SK-N-SH (cell line): ENCODE measurements around the gene HRH3. TPM values are rescaled to one million over a fixed set of nuclear protein-coding genes. Genes with fewer than 3 reads are reported as not detected.

Experiments
- CTCF ChIA-PET: fragments of 300-600, 350-600 bp; formaldehyde crosslinking; extraction: SDS; loops from one replicate; lab custom pipeline; 2021; lab: Yijun Ruan, JAX
- POLR2A ChIA-PET: fragments of 350-600 bp; sonication (Branson Sonifier 250); formaldehyde crosslinking; extraction: SDS; loops from one replicate; lab custom pipeline; 2020; ENCODE audit warnings: antibody characterized with exemption, inconsistent platforms; lab: Yijun Ruan, JAX
- DNase-seq: peaks from one replicate; pipeline ENCODE4 v3.0.0; 2012
- H2AFZ ChIP-seq: fragments of 200-600 bp; sonication (generic); 2 replicates; pipeline ENCODE4 v1.8.1; 2016; ENCODE audit warnings: antibody characterized with exemption, mild to moderate bottlenecking, low read depth
- H3F3A ChIP-seq: fragments of 200-600 bp; sonication (generic); replicated peaks from 2 replicates; pipeline ENCODE3; 2016; ENCODE audit warnings: antibody characterized with exemption, mild to moderate bottlenecking; ENCODE audit not compliant: insufficient read depth
- H3K27ac ChIP-seq, 2 experiments: fragments of 200-500 bp in 1 of 2; fragments of 200-600 bp in 1 of 2; sonication (Bioruptor generic) in 1 of 2; sonication (generic), shearing (Covaris generic) in 1 of 2; 2 replicates each; pipeline versions ENCODE4 v1.5.1 to v1.6.1; 2014 to 2016; ENCODE audit warnings: low read depth in 2 of 2, inconsistent platforms in 1 of 2, low read length in 1 of 2, mild to moderate bottlenecking in 1 of 2, mixed read lengths in 1 of 2
- H3K27me3 ChIP-seq: fragments of 200-600 bp; sonication (generic), shearing (Covaris generic); 2 replicates; pipeline ENCODE4 v1.6.1; 2016; ENCODE audit warnings: mixed run types; ENCODE audit not compliant: insufficient read depth
- H3K36me3 ChIP-seq, 2 experiments: fragments of 200-500 bp in 1 of 2; fragments of 200-600 bp in 1 of 2; sonication (Bioruptor generic) in 1 of 2; sonication (generic) in 1 of 2; replicated peaks in 1 of 2; 2 replicates each; pipeline versions ENCODE3 to v1.5.1; 2014 to 2016; ENCODE audit warnings: low read length in 1 of 2, mild to moderate bottlenecking in 1 of 2; ENCODE audit not compliant: insufficient read depth in 2 of 2, control insufficient read depth in 1 of 2
- H3K4me1 ChIP-seq, 2 experiments: fragments of 200-500 bp in 1 of 2; fragments of 200-600 bp in 1 of 2; sonication (Bioruptor generic) in 1 of 2; sonication (generic), shearing (Covaris generic) in 1 of 2; 2 replicates each; pipeline versions ENCODE4 v1.5.1 to v1.6.1; 2014 to 2016; ENCODE audit warnings: low read depth in 1 of 2, low read length in 1 of 2, mixed run types in 1 of 2; ENCODE audit not compliant: insufficient read depth in 2 of 2, control insufficient read depth in 1 of 2
- H3K4me2 ChIP-seq: fragments of 200-600 bp; sonication (generic), shearing (Covaris generic); 2 replicates; pipeline ENCODE4 v1.6.1; 2017; ENCODE audit warnings: mixed run types
- H3K4me3 ChIP-seq, 2 experiments: fragments of 200-500 bp in 1 of 2; fragments of 200-600 bp in 1 of 2; sonication (Bioruptor generic) in 1 of 2; sonication (generic), shearing (Covaris generic) in 1 of 2; 2 replicates each; pipeline versions ENCODE4 v1.5.1 to v1.8.1; 2014 to 2016; ENCODE audit warnings: low read depth in 2 of 2, inconsistent platforms in 1 of 2, low read length in 1 of 2, mild to moderate bottlenecking in 1 of 2, mixed read lengths in 1 of 2, moderate library complexity in 1 of 2
- H3K79me2 ChIP-seq: fragments of 200-600 bp; sonication (generic); 2 replicates; pipeline ENCODE4 v1.8.1; 2017; ENCODE audit warnings: mild to moderate bottlenecking; ENCODE audit not compliant: insufficient read depth
- H3K9ac ChIP-seq: fragments of 200-600 bp; sonication (generic); 2 replicates; pipeline ENCODE4 v1.6.1; 2017; ENCODE audit warnings: mixed run types
- H3K9me2 ChIP-seq: fragments of 200-600 bp; sonication (generic); 2 replicates; pipeline ENCODE4 v1.6.1; 2017; ENCODE audit warnings: mixed run types
- H3K9me3 ChIP-seq: fragments of 200-600 bp; sonication (generic); 2 replicates; pipeline ENCODE4 v1.6.1; 2017; ENCODE audit warnings: mixed run types, mild to moderate bottlenecking, moderate library complexity
- H4K20me1 ChIP-seq: fragments of 200-600 bp; sonication (generic); 2 replicates; pipeline ENCODE4 v1.6.1; 2017; ENCODE audit warnings: mild to moderate bottlenecking, mixed run types; ENCODE audit not compliant: insufficient read depth
- ELF1 ChIP-seq: IDR thresholded peaks from 2 replicates; pipeline ENCODE4 v1.4.0; 2012
- FOSL2 ChIP-seq: IDR thresholded peaks from 2 replicates; pipeline ENCODE4 v1.4.0; 2012; ENCODE audit warnings: low read depth, mild to moderate bottlenecking, moderate library complexity, borderline replicate concordance
- FOXJ3 ChIP-seq: sonication (generic); formaldehyde crosslinking; IDR thresholded peaks from 2 replicates; pipeline ENCODE4 v1.5.1; 2020; ENCODE audit warnings: mild to moderate bottlenecking, missing genetic modification reagents
- FOXM1 ChIP-seq: IDR thresholded peaks from 2 replicates; pipeline ENCODE4 v1.4.0; 2012; ENCODE audit warnings: low read depth, mild to moderate bottlenecking
- MEF2A ChIP-seq: IDR thresholded peaks from 2 replicates; pipeline ENCODE4 v1.4.0; 2012; ENCODE audit warnings: low read depth, borderline replicate concordance
- MXI1 ChIP-seq: IDR thresholded peaks from 2 replicates; pipeline ENCODE4 v1.6.1; 2012; ENCODE audit warnings: mild to moderate bottlenecking, low read depth, low read length, improper control_type of control experiment
- RAD21 ChIP-seq: IDR thresholded peaks from 2 replicates; pipeline ENCODE4 v1.6.1; 2012; ENCODE audit warnings: mild to moderate bottlenecking, low read length
- RCOR1 ChIP-seq: fragments of 150-350 bp; IDR thresholded peaks from 2 replicates; pipeline ENCODE4 v1.6.1; 2017; ENCODE audit warnings: antibody characterized with exemption, low read length
- RFX5 ChIP-seq: IDR thresholded peaks from 2 replicates; pipeline ENCODE4 v1.6.1; 2012; ENCODE audit warnings: mild to moderate bottlenecking, improper control_type of control experiment, low read length
- SIN3A ChIP-seq: IDR thresholded peaks from 2 replicates; pipeline ENCODE4 v1.6.1; 2012; ENCODE audit warnings: low read depth, mild to moderate bottlenecking, low read length, moderate library complexity, borderline replicate concordance
- TAF1 ChIP-seq: IDR thresholded peaks from 2 replicates; pipeline ENCODE4 v1.6.1; 2012; ENCODE audit warnings: low read depth, mild to moderate bottlenecking, low read length, moderate library complexity, borderline replicate concordance
- TCF12 ChIP-seq: IDR thresholded peaks from 2 replicates; pipeline ENCODE4 v1.4.0; 2012
- TEAD4 ChIP-seq: IDR thresholded peaks from 2 replicates; pipeline ENCODE4 v1.4.0; 2012; ENCODE audit warnings: mild to moderate bottlenecking, borderline replicate concordance; ENCODE audit not compliant: insufficient read depth
- YY1 ChIP-seq: IDR thresholded peaks from 2 replicates; pipeline ENCODE4 v1.4.0; 2012; ENCODE audit warnings: low read depth, mild to moderate bottlenecking
- WGBS: methylation state at CpG from one replicate; pipeline ENCODE4 v1.1.6; 2017; ENCODE audit warnings: low lambda C conversion rate; 5-methylcytosine and 5-hydroxymethylcytosine counted together
- polyA plus RNA-seq, 3 experiments: library from polyadenylated mRNA; depleted of rRNA; stranded (reverse); fragments of >200 nt; gene quantifications; 2 replicates each; pipeline ENCODE4 v1.2.3, GENCODE V29; 2012
- TF ChIP-seq, protein P1 (sequence below): fragments of 150-350 bp; IDR thresholded peaks from 2 replicates; pipeline ENCODE4 v1.6.1; 2017; ENCODE audit warnings: antibody characterized with exemption, low read length, low read depth, borderline replicate concordance
- TF ChIP-seq, protein P2 (sequence below): IDR thresholded peaks from 2 replicates; pipeline ENCODE4 v1.6.1; 2012; ENCODE audit warnings: mild to moderate bottlenecking, low read depth, low read length, moderate library complexity
- TF ChIP-seq, protein P3 (sequence below): IDR thresholded peaks from 2 replicates; pipeline ENCODE4 v1.4.0; 2012; ENCODE audit warnings: low read depth
- TF ChIP-seq, protein P4 (sequence below): fragments of 200-600 bp; sonication (generic); IDR thresholded peaks from 2 replicates; pipeline ENCODE4 v1.6.1; 2017; ENCODE audit warnings: antibody characterized with exemption, mild to moderate bottlenecking, moderate library complexity
- TF ChIP-seq, protein P5 (sequence below): IDR thresholded peaks from 2 replicates; pipeline ENCODE4 v1.4.0; 2012; ENCODE audit warnings: low read depth, borderline replicate concordance
- TF ChIP-seq, protein P6 (sequence below): IDR thresholded peaks from 2 replicates; pipeline ENCODE4 v1.4.0; 2012; ENCODE audit warnings: low read depth, borderline replicate concordance

HRH3 gene
- polyA plus RNA-seq, 1 of the 3 experiments (the other 2 are of a cell fraction), result 0.02 TPM

DNA sequence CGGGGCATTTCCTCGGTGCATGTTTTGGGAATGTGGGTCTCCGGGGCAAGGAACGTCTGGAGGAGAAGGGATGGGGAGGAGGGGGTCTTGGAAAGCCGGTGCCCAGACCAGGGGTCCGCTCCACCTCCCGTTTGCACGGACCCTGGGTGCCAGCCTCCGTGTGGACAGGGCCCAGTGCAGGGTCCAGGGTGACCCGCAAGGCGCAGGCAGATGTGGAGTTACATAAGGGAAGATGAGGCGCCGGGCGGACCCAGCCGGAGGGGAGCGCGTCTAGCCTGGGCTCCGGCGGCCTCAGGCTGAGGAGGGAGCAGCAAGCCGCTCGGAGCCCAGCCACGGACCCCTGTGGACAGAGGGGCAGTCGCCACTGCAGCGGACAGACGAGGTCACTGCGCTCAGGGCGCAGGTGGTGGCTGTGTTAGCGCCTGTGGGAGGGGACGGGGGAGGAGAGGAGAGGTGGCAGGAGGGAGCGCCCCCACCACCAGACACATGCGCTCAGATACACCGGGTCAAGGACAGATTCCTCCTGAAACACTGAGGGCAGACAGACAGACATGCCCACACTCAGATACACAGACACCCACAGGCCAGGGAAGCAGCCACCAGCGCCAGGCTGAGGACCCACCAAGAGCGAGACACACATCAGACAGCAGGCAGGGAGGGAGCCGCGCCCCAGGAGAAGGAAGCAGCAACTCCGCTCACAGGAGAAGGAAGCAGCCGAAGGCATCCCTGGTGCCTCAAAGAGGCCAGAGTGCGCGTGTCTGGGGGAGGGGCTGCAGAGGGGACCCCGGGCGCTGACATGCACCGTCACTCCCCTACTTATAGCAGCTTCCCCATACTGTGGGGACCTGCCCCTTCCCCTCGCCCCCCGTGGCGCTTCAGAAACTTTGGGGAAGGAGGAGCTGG lies 839 bp upstream of the HRH3 start:
- 16% methylated on average over 34 of the region's 46 CpGs for WGBS
- H3K4me1 ChIP-seq, result peaks cover 0 to 16% of the 10 kb centered on the region in 2 experiments; a peak in 1 of 4 replicates
- 0 out of 2 replicates have a peak, but pooled peaks cover 8% of the 10 kb centered on the region for H4K20me1 ChIP-seq
- H3K4me2 ChIP-seq, result peak overlapping the region; percentile 67; the same call in 1 of the 2 replicates
- H3K9me3 ChIP-seq, result no peaks in the 10 kb centered on the region
- no peaks in the 10 kb centered on the region for H3K79me2 ChIP-seq
- DNase-seq, result peak; percentile 72
- H3K4me3 ChIP-seq, result peak overlapping the region in 1 of 2 experiments; percentile 23; a peak in 1 of 4 replicates
- no peaks in the 10 kb centered on the region for H3K36me3 ChIP-seq
- H3K9ac ChIP-seq, result no peak overlapping the region
- ChIA-PET CTCF (no interaction called here), POLR2A (interaction anchor here (1.0 kb wide), 1 partner anchor 148 kb away, joined by 3 read pairs; no protein-coding TSS in a partner anchor)
- TF ChIP-seq TCF12, result no peak
- TF ChIP-seq ELF1, result no peak
- TF ChIP-seq MEF2A, result no peak
- no peak for TF ChIP-seq FOXJ3
- TF ChIP-seq MXI1, result no peak
- TF ChIP-seq, protein P1, sequence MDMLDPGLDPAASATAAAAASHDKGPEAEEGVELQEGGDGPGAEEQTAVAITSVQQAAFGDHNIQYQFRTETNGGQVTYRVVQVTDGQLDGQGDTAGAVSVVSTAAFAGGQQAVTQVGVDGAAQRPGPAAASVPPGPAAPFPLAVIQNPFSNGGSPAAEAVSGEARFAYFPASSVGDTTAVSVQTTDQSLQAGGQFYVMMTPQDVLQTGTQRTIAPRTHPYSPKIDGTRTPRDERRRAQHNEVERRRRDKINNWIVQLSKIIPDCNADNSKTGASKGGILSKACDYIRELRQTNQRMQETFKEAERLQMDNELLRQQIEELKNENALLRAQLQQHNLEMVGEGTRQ, result no peak
- TF ChIP-seq RCOR1, result no peak
- TF ChIP-seq TAF1, result no peak
- TF ChIP-seq, protein P2, sequence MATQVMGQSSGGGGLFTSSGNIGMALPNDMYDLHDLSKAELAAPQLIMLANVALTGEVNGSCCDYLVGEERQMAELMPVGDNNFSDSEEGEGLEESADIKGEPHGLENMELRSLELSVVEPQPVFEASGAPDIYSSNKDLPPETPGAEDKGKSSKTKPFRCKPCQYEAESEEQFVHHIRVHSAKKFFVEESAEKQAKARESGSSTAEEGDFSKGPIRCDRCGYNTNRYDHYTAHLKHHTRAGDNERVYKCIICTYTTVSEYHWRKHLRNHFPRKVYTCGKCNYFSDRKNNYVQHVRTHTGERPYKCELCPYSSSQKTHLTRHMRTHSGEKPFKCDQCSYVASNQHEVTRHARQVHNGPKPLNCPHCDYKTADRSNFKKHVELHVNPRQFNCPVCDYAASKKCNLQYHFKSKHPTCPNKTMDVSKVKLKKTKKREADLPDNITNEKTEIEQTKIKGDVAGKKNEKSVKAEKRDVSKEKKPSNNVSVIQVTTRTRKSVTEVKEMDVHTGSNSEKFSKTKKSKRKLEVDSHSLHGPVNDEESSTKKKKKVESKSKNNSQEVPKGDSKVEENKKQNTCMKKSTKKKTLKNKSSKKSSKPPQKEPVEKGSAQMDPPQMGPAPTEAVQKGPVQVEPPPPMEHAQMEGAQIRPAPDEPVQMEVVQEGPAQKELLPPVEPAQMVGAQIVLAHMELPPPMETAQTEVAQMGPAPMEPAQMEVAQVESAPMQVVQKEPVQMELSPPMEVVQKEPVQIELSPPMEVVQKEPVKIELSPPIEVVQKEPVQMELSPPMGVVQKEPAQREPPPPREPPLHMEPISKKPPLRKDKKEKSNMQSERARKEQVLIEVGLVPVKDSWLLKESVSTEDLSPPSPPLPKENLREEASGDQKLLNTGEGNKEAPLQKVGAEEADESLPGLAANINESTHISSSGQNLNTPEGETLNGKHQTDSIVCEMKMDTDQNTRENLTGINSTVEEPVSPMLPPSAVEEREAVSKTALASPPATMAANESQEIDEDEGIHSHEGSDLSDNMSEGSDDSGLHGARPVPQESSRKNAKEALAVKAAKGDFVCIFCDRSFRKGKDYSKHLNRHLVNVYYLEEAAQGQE, result no peak
- TF ChIP-seq, protein P3, sequence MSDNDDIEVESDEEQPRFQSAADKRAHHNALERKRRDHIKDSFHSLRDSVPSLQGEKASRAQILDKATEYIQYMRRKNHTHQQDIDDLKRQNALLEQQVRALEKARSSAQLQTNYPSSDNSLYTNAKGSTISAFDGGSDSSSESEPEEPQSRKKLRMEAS, result no peak
- TF ChIP-seq FOSL2, result no peak
- TF ChIP-seq SIN3A, result no peak
- TF ChIP-seq RAD21, result no peak
- no peak for TF ChIP-seq TEAD4
- no peak for TF ChIP-seq YY1
- TF ChIP-seq, protein P4, sequence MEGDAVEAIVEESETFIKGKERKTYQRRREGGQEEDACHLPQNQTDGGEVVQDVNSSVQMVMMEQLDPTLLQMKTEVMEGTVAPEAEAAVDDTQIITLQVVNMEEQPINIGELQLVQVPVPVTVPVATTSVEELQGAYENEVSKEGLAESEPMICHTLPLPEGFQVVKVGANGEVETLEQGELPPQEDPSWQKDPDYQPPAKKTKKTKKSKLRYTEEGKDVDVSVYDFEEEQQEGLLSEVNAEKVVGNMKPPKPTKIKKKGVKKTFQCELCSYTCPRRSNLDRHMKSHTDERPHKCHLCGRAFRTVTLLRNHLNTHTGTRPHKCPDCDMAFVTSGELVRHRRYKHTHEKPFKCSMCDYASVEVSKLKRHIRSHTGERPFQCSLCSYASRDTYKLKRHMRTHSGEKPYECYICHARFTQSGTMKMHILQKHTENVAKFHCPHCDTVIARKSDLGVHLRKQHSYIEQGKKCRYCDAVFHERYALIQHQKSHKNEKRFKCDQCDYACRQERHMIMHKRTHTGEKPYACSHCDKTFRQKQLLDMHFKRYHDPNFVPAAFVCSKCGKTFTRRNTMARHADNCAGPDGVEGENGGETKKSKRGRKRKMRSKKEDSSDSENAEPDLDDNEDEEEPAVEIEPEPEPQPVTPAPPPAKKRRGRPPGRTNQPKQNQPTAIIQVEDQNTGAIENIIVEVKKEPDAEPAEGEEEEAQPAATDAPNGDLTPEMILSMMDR, result no peak
- no peak for TF ChIP-seq FOXM1
- TF ChIP-seq, protein P5, sequence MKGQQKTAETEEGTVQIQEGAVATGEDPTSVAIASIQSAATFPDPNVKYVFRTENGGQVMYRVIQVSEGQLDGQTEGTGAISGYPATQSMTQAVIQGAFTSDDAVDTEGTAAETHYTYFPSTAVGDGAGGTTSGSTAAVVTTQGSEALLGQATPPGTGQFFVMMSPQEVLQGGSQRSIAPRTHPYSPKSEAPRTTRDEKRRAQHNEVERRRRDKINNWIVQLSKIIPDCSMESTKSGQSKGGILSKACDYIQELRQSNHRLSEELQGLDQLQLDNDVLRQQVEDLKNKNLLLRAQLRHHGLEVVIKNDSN, result no peak
- TF ChIP-seq RFX5, result no peak
- TF ChIP-seq, protein P6, sequence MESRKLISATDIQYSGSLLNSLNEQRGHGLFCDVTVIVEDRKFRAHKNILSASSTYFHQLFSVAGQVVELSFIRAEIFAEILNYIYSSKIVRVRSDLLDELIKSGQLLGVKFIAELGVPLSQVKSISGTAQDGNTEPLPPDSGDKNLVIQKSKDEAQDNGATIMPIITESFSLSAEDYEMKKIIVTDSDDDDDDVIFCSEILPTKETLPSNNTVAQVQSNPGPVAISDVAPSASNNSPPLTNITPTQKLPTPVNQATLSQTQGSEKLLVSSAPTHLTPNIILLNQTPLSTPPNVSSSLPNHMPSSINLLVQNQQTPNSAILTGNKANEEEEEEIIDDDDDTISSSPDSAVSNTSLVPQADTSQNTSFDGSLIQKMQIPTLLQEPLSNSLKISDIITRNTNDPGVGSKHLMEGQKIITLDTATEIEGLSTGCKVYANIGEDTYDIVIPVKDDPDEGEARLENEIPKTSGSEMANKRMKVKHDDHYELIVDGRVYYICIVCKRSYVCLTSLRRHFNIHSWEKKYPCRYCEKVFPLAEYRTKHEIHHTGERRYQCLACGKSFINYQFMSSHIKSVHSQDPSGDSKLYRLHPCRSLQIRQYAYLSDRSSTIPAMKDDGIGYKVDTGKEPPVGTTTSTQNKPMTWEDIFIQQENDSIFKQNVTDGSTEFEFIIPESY, result no peak
- H3K27ac ChIP-seq, result no peak overlapping the region
- no peak overlapping the region for H2AFZ ChIP-seq
- peaks cover 48% of the 10 kb centered on the region for H3K27me3 ChIP-seq
- no peaks in the 10 kb centered on the region for H3F3A ChIP-seq
- H3K9me2 ChIP-seq, result no peaks in the 10 kb centered on the region
